Dendritic cell treated with granulocyte-macrophage colony-stimulating factor and Interleukin-4, amounts not matched to agents 40 ng/mL and 50 ng/mL, for 4 days (primary cell): ENCODE results near the gene ABCB9.
"Not testable (repeated sequence)": the region's sequence is repeated elsewhere in the genome, so short reads cannot be mapped to it uniquely, and the experiment has no call there.

Experiments used
- H3K27ac Mint-ChIP-seq: one replicate; pipeline ENCODE4 v1.8.0; 2022; ENCODE audit warnings: mild to moderate bottlenecking, mixed read lengths
- H3K27me3 Mint-ChIP-seq: one replicate; pipeline ENCODE4 v1.8.0; 2022; ENCODE audit warnings: mild to moderate bottlenecking, mixed read lengths
- H3K36me3 Mint-ChIP-seq: one replicate; pipeline ENCODE4 v1.8.0; 2022; ENCODE audit warnings: low read depth, mixed read lengths
- H3K4me1 Mint-ChIP-seq: one replicate; pipeline ENCODE4 v1.8.0; 2022; ENCODE audit warnings: low read depth, mixed read lengths
- H3K4me3 Mint-ChIP-seq: one replicate; pipeline ENCODE4 v1.8.0; 2022; ENCODE audit warnings: mild to moderate bottlenecking, moderate library complexity, mixed read lengths
- H3K9me3 Mint-ChIP-seq: one replicate; pipeline ENCODE4 v1.8.0; 2022; ENCODE audit warnings: mixed read lengths
- intact Hi-C: fragments of 100-400 bp; cut with micrococcal nuclease; formaldehyde crosslinking; loops from one replicate; pipeline ENCODE4 v1.15.0; 2022

The ABCB9 gene

DNA sequence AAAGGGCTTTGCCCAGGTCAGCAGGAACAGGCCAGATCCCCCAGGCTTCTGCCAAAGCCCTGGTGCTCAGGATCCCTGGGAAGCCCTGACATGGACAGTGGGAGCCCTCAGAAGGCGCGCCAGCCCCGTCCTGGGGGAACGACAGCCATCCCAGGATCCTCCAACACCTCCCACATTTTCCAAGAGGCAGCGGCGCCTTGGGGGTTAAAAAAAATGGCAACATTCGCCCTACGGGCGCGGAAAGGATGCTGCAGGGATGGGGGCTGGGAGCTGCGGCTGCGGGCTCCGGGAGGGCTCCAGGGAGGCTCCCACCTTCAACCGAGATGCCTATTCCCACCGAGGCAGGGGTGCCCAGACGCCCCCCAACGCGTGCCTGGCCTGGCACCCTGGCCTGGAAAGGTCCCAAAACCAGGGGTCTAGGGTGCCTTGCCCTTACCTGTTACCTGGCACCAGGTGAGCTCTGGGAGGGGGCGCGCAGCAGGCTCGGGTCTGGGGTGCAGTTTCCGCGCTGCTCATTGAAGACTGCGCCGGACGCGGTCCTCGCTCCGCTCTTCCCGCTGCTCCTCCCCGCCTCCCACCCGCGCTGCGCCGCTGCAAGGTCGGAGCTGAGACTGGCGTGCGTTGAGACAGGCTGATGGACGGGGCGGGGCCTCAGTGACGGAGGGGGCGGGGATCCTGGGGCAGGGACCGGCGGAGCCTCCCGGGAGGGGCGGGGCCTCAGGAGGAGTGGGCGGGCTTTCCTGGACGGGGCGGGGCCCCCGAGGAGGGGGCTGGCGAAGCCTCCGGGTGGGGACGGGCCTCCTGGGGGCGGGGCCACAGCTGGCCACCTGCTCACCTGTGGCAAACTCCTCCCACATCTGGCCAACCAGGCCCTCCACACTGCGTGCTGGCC, at the start of gene ABCB9:
TSS of gene ABCB9 (minus strand) at position 613 of the 892 bp plus-strand sequence. CDS start 6,228 bp downstream, outside the sequence.
- Mint-ChIP-seq H3K36me3 (no peaks in the 10 kb centered on the region), H3K9me3 (no peaks in the 10 kb centered on the region), H3K27ac (peak within 1 kb of the TSS; percentile 27), H3K4me3 (peak within 1 kb of the TSS; percentile 63), H3K27me3 (peaks cover 2% of the 10 kb centered on the region), H3K4me1 (peaks cover 38% of the 10 kb centered on the region)
- intact Hi-C loops: no loop called here

DNA sequence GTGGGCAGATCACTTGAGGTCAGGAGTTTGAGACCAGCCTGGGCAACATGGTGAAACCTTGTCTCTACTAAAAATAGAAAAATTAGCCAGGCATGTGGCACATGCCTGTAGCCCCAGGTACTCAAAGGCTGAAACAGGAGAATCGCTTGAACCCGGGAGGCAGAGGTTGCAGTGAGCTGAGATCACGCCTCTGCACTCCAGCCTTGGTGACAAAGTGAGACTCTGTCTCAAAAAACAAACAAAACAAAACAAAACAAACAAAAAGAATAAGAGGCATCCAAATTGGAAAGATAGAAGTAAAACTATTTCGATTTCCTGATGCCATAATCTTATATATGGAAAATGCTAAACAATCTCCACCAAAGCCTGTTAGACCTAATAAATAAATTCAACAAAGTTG, 48.2 kb upstream of the ABCB9 start:
- intact Hi-C loops, H3K36me3 Mint-ChIP-seq, H3K9me3 Mint-ChIP-seq, H3K27ac Mint-ChIP-seq, H3K27me3 Mint-ChIP-seq, H3K4me1 Mint-ChIP-seq, H3K4me3 Mint-ChIP-seq: not testable (repeated sequence)

DNA sequence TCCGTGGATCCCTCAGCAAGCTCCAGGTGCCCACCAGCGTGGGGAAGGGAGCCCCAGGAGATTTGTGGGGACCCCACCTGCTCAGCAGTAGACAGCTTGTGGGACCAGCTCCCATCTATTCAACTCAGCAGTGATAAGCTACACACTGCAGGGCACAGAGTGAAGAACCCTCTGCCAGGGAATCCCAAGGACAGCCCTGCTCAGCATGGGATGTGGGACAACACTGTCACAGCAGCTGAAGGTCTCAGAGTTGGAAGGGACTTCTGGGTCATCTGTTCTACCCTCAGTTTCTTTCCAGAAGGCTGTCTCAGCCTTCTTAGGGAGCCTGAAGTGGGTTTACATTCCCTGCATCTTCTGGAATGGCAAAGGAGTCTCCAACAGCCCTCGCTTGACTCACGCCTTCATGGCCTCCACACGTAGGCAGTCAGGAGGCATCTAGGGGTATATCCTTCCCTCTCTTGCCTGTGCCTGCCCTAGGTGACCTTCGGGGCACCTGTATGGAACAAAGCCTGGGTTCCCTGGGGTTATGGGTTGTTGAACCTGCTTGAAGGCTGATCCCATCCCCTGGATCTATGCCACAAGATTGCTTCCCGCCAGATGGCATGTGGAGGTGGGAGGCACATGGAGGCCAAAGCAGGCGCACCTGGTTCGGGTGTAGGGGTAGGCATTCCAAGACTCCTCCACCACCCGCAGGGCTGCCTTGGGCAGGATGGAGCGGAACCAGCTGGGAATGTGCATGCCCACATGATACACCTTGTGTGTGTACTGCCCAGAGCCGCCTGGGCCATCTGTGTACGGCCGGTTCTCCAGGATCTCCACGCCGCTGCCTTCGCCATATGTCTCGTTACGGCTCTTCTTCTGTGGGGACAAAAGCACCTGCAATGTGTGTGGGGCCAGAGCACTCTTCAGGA, 47.2 kb upstream of the ABCB9 start:
- no peaks in the 10 kb centered on the region for H3K36me3 Mint-ChIP-seq
- H3K9me3 Mint-ChIP-seq: no peaks in the 10 kb centered on the region
- no peaks in the 10 kb centered on the region for H3K4me1 Mint-ChIP-seq
- H3K4me3 Mint-ChIP-seq: no peak overlapping the region
- no peak overlapping the region for H3K27ac Mint-ChIP-seq
- intact Hi-C loops: no loop called here
- H3K27me3 Mint-ChIP-seq: no peaks in the 10 kb centered on the region

DNA sequence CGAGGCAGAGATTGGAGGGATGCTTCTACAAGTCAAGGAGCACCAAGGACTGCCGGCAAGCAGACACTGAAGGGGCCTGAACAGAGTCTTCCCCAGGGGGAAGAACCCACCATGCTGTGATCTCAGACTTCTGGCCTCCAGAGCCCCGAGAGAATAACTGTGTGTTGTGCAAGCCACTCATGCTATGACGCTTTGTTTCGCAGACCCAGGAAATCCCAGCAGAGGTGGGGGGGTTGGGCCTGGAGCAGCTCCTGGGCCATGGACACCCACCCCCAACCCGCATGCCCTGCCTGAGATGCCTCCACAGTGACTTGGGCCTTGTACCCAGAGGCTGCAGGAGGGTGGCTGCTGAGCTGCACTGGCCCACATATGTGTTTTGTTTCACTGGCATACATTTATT, 45.4 kb upstream of the ABCB9 start:
- Mint-ChIP-seq H3K27me3 (no peaks in the 10 kb centered on the region), H3K4me3 (no peak overlapping the region), H3K36me3 (no peaks in the 10 kb centered on the region), H3K9me3 (no peaks in the 10 kb centered on the region), H3K4me1 (no peaks in the 10 kb centered on the region), H3K27ac (no peak overlapping the region)
- intact Hi-C loops: no loop called here

DNA sequence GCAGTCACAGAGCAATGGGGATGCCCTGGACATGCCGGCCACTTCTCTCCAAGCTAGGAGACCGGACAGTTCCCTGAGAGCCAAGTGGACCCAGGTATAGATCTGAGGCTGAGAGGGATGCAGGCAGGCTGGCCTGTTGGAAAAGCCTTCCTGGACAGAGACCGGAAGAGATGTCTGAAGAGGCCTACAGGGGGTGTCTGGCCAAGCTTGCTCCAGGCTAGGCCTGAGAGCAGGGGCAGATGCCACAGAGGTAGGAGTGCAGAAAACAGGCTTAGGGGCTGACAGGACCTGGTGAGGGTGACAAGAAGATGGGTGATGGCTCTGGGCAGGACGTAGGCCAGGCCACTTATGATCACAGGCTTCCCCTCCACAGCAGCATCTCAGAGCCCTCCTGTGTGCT, 44.4 kb upstream of the ABCB9 start:
- Mint-ChIP-seq H3K27me3 (no peaks in the 10 kb centered on the region), H3K27ac (no peak overlapping the region), H3K36me3 (no peaks in the 10 kb centered on the region), H3K4me3 (no peak overlapping the region), H3K4me1 (no peaks in the 10 kb centered on the region), H3K9me3 (no peaks in the 10 kb centered on the region)
- intact Hi-C loops: no loop called here

DNA sequence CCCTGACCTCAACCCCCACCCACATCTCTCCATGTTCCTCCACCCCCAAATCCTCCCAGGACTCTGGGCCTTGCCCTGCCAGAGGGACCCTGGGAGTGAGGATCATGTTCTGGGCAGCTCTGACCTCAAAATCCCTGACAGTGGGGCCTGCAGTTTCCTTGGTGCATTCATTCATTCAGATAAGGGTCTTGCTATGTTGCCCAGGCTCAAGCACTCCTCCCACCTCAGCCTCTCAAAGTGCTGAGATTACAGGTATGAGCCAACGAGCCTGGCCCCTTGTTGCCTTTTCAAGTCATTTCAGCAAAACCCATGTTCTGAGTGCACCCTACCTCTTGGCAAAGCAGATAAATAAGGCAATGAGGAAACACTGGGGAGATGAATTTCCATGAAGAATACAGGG, 43.8 kb upstream of the ABCB9 start:
- Mint-ChIP-seq H3K4me1 (no peaks in the 10 kb centered on the region), H3K27me3 (no peaks in the 10 kb centered on the region), H3K9me3 (no peaks in the 10 kb centered on the region), H3K4me3 (no peak overlapping the region), H3K36me3 (no peaks in the 10 kb centered on the region), H3K27ac (no peak overlapping the region)
- intact Hi-C loops: no loop called here

DNA sequence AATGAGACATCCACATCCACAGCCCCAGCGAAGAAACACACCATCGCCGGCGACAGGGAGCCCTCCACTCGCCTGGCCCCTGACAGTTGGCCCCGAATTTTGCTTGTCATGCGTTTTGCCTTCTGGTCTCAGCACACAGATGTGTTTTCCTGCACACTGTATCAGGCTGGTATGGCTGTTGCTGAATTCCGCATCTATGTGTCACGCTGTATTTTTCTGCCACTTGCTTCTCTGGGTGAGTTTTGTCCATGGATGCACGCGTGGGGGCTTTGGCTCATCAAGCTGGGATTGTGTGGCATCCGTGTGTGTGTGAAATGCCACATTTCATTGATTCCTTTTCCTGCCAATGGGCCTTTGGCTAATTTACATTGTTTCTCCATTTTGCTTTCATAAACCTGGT, 40.7 kb upstream of the ABCB9 start:
- no peak overlapping the region for H3K4me3 Mint-ChIP-seq
- H3K27me3 Mint-ChIP-seq: no peaks in the 10 kb centered on the region
- no peak overlapping the region for H3K27ac Mint-ChIP-seq
- no peaks in the 10 kb centered on the region for H3K36me3 Mint-ChIP-seq
- H3K9me3 Mint-ChIP-seq: no peaks in the 10 kb centered on the region
- H3K4me1 Mint-ChIP-seq: no peaks in the 10 kb centered on the region
- intact Hi-C loops: no loop called here

DNA sequence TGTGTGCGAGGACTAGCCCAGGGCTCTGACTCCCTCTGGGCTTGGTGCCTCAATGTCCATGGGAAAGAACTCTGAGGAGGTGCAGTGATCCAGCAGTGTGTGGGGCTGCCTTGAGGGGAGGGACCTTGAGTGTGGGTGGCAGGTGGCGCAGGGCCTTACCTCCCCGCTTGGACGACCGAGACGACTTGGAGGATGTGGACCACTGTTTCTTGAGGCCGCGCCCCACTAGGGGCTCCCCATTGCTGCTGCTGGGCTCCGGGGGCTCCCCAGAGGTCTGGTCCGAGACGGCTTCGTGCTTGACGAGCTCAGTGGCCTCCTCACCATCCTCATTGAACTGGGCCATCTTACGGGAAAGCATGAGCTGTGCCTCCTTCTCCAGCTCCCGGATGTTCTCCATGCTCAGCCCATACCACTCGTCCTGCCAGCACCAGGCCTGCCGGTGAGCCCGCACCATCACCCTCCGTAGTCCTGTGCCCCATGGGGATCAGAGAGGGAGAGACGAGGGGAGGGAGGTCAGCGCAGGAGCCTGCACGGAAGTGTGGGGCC, 38.9 kb upstream of the ABCB9 start:
- H3K9me3 Mint-ChIP-seq: no peaks in the 10 kb centered on the region
- H3K27ac Mint-ChIP-seq: no peak overlapping the region
- intact Hi-C loops: no loop called here
- no peaks in the 10 kb centered on the region for H3K27me3 Mint-ChIP-seq
- H3K4me3 Mint-ChIP-seq: no peak overlapping the region
- H3K4me1 Mint-ChIP-seq: no peaks in the 10 kb centered on the region
- H3K36me3 Mint-ChIP-seq: no peaks in the 10 kb centered on the region

DNA sequence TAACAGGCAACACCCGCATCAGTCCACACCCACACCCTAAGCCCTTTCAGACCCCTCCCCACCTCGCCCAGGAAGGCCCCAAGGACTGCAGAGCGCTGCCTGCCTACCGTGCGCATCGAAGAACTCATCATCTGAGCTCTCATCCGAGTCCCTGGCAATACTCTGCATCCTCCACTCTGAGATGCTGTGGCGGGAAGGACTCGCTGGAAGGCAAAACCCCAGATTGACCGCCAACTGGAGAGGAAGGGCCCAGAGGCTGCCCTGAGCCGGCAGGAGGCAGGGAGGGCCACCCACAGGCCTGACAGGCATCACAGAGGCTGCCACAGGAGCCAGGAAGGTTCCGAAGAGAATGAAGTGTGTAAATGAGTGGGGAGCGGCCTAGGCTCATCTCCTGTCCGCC, 38.0 kb upstream of the ABCB9 start:
- Mint-ChIP-seq H3K27ac (no peak overlapping the region), H3K9me3 (no peaks in the 10 kb centered on the region)
- intact Hi-C loops: no loop called here

DNA sequence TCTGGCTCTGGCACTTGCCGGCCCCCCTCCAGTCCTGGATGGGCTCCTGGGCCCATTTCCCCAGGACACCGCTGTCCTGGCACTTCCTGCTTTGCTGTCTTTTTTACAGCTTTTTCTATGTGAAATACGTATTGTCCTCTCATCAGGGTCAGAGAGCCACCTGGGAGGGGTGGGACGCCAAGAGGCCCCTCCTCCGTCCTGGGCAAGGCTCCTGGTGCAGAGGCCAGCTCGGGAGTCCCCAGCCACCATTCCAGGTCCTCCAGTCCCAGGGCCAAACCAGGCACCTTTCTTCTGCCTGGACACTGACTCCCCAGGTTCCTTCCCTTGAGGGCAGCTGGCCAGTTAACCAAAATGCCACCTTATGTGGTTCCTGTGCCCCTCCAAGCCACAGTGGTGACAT, 37.0 kb upstream of the ABCB9 start:
- no peak overlapping the region for H3K4me3 Mint-ChIP-seq
- no peak overlapping the region for H3K27ac Mint-ChIP-seq
- H3K27me3 Mint-ChIP-seq: no peaks in the 10 kb centered on the region
- H3K9me3 Mint-ChIP-seq: no peaks in the 10 kb centered on the region
- no peaks in the 10 kb centered on the region for H3K4me1 Mint-ChIP-seq
- intact Hi-C loops: no loop called here
- no peaks in the 10 kb centered on the region for H3K36me3 Mint-ChIP-seq

More for the DNA sequence above, 38.0 kb upstream of the ABCB9 start:
- Mint-ChIP-seq H3K4me3 (no peak overlapping the region), H3K27me3 (no peaks in the 10 kb centered on the region), H3K4me1 (no peaks in the 10 kb centered on the region), H3K36me3 (no peaks in the 10 kb centered on the region)

DNA sequence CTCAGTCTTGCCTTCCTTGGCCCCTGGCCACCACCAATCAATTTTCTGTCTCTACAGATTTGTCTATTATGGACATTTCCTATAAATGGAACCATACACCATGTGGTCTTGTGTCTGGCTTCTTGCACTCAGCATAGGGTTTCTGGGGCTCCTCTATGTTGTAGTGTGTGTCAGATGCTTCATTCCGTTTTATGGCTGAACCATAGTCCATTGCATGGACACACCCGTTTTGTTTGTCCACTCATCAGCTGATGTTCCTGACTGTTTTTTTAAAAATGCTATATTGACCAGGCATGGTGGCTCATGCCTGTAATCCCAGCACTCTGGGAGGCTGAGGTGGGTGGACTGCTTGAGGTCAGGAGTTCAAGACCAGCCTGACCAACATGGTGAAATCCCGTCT, 35.2 kb upstream of the ABCB9 start:
- H3K4me3 Mint-ChIP-seq: no peak overlapping the region
- intact Hi-C loops: no loop called here
- no peaks in the 10 kb centered on the region for H3K4me1 Mint-ChIP-seq
- H3K27ac Mint-ChIP-seq: no peak overlapping the region
- no peaks in the 10 kb centered on the region for H3K27me3 Mint-ChIP-seq
- no peaks in the 10 kb centered on the region for H3K36me3 Mint-ChIP-seq
- H3K9me3 Mint-ChIP-seq: no peaks in the 10 kb centered on the region

DNA sequence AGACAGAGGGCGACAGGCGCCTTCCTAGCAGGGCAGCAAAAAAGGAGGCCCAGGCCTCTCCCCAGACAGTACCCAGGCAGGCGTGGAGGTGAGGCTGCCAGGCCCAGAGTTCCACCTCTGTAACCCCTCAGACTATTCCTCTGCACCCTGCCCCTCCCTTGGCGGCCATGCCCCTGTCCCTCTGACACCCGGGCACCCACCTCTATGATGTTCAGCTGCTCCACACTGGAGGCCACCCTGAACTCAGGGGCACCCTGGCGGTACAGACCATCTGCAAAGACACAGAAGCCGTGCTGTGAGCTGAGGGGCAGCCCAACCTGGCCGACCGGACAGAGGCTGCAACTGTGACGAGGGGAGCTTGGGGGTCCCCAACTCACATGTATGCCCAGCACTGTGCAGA, 34.3 kb upstream of the ABCB9 start:
- H3K27me3 Mint-ChIP-seq: no peaks in the 10 kb centered on the region
- no peak overlapping the region for H3K27ac Mint-ChIP-seq
- H3K4me3 Mint-ChIP-seq: no peak overlapping the region
- no peaks in the 10 kb centered on the region for H3K4me1 Mint-ChIP-seq
- intact Hi-C loops: no loop called here
- H3K9me3 Mint-ChIP-seq: no peaks in the 10 kb centered on the region
- no peaks in the 10 kb centered on the region for H3K36me3 Mint-ChIP-seq

DNA sequence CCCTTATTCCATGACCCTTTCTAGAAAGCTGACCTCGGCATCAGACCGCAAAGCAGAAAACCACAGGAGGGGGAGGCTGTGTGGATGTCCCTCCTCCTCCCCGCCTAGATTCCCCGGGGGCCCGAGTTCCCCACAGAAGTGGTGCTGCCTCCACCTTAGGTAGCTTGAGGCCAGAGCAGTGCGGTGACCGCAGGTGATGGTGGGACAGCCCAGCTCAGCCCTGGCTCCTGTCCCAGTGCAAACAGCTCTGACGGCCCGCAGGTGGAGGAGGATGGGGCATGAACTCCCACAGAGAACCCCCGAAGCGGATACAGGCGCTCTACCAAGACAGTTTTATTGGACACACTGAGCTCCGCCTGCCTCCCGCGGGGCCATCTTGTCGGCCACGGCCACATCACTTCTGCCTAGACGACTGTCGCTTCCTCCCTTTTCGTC, 33.7 kb upstream of the ABCB9 start:
- Mint-ChIP-seq H3K4me3 (no peak overlapping the region), H3K27ac (no peak overlapping the region), H3K27me3 (no peaks in the 10 kb centered on the region), H3K36me3 (no peaks in the 10 kb centered on the region), H3K9me3 (no peaks in the 10 kb centered on the region), H3K4me1 (no peaks in the 10 kb centered on the region)
- intact Hi-C loops: no loop called here
